Superior temporal gyrus (tissue), 1 donor: Measurements from ENCODE around the gene VIM.

ENCODE experiments used
- DNase-seq: peaks from one replicate; pipeline ENCODE4 v3.0.0-alpha.2; 2016; ENCODE audit errors: extremely low spot score

The VIM gene

GRCh38 chr10:17209881-17210280 lies 18.2 kb upstream of the VIM start:
- no peak for DNase-seq

GRCh38 chr10:17210361-17210760 lies 17.7 kb upstream of the VIM start:
- no peak for DNase-seq

- DNase-seq: no peak
Measured at GRCh38 chr10:17212802-17213221, 15.2 kb upstream of the VIM start.

GRCh38 chr10:17213646-17214349 lies 14.2 kb upstream of the VIM start:
- DNase-seq: no peak

GRCh38 chr10:17214526-17214925 lies 13.5 kb upstream of the VIM start:
- DNase-seq: no peak

GRCh38 chr10:17214971-17215781 lies 12.9 kb upstream of the VIM start:
- no peak for DNase-seq

GRCh38 chr10:17215782-17216122 lies 12.3 kb upstream of the VIM start:
- DNase-seq: no peak

GRCh38 chr10:17216217-17216900 lies 11.7 kb upstream of the VIM start:
- no peak for DNase-seq

- no peak for DNase-seq
Measured at GRCh38 chr10:17216901-17217395, 11.1 kb upstream of the VIM start.

GRCh38 chr10:17217631-17218232 lies 10.3 kb upstream of the VIM start:
- no peak for DNase-seq

- DNase-seq: no peak
Measured at GRCh38 chr10:17219024-17219423, 9.0 kb upstream of the VIM start.

- DNase-seq: no peak
Measured at GRCh38 chr10:17220652-17221100, 7.4 kb upstream of the VIM start.

- DNase-seq: no peak
Measured at GRCh38 chr10:17222329-17222728, 5.7 kb upstream of the VIM start.

GRCh38 chr10:17225808-17226207 lies 2.2 kb upstream of the VIM start:
- DNase-seq: no peak

GRCh38 chr10:17226891-17227303 lies 1.1 kb upstream of the VIM start:
- DNase-seq: no peak

- no peak for DNase-seq
Measured at GRCh38 chr10:17227367-17228090, 512 bp upstream of the VIM start.

- no peak for DNase-seq
Measured at GRCh38 chr10:17229016-17229716, 1.1 kb downstream of the VIM start.

GRCh38 chr10:17229717-17229966 lies 1.6 kb downstream of the VIM start:
- no peak for DNase-seq

GRCh38 chr10:17229967-17230682 lies 2.1 kb downstream of the VIM start:
- DNase-seq: no peak

- no peak for DNase-seq
Measured at GRCh38 chr10:17231788-17232187, 3.7 kb downstream of the VIM start.
